WTC11 (cell line): Measurements from ENCODE around the gene SPRED1. TPM values are rescaled to one million over a fixed set of nuclear protein-coding genes. Genes with fewer than 3 reads are reported as not detected.
"Not testable (repeated sequence)": the region's sequence is repeated elsewhere in the genome, so short reads cannot be mapped to it uniquely, and the experiment has no call there.

Experiments
- ATAC-seq: fragments of 200-7000 bp; cut with Tn5 transposase; 2 replicates; pipeline ENCODE4 v1.10.0; 2021; ENCODE audit warnings: mild to moderate bottlenecking, moderate library complexity
- CTCF ChIA-PET: fragments of 300-600 bp; sonication (Branson Sonifier 250); formaldehyde crosslinking; loops from one replicate; lab custom pipeline; 2021; ENCODE audit warnings: antibody characterized with exemption; lab: Charles Lee
- POLR2A ChIA-PET: fragments of 350-600 bp; sonication (Branson Sonifier 250); formaldehyde crosslinking; loops from one replicate; lab custom pipeline; 2021; ENCODE audit warnings: antibody characterized with exemption; lab: Charles Lee
- DNase-seq: peaks from one replicate; pipeline ENCODE4 v3.0.0; 2021; ENCODE audit warnings: low spot score
- H3K27ac Mint-ChIP-seq: 2 replicates; pipeline ENCODE4 v1.8.0; 2021; ENCODE audit warnings: mixed read lengths
- H3K27me3 Mint-ChIP-seq: 2 replicates; pipeline ENCODE4 v1.8.0; 2021; ENCODE audit warnings: low read depth, mild to moderate bottlenecking, moderate library complexity, mixed read lengths
- H3K36me3 Mint-ChIP-seq: 2 replicates; pipeline ENCODE4 v1.8.0; 2021; ENCODE audit warnings: mixed read lengths
- H3K4me1 Mint-ChIP-seq: 2 replicates; pipeline ENCODE4 v1.8.0; 2022; ENCODE audit warnings: mixed read lengths
- H3K4me3 Mint-ChIP-seq: 2 replicates; pipeline ENCODE4 v1.8.0; 2021; ENCODE audit warnings: mild to moderate bottlenecking, moderate library complexity, mixed read lengths
- H3K9me3 Mint-ChIP-seq: 2 replicates; pipeline ENCODE4 v1.8.0; 2021; ENCODE audit warnings: mixed read lengths
- AFF4 ChIP-seq: sonication (generic); formaldehyde crosslinking; IDR thresholded peaks from 2 replicates; pipeline ENCODE4 v1.8.1; 2023; ENCODE audit warnings: mild to moderate bottlenecking, missing genetic modification reagents, borderline replicate concordance
- FOXJ3 ChIP-seq: sonication (generic); formaldehyde crosslinking; IDR thresholded peaks from 2 replicates; pipeline ENCODE4 v1.9.0; 2021; ENCODE audit warnings: missing genetic modification reagents, mild to moderate bottlenecking, borderline replicate concordance
- GABPB1 ChIP-seq: sonication (generic); formaldehyde crosslinking; IDR thresholded peaks from 2 replicates; pipeline ENCODE4 v1.8.1; 2023; ENCODE audit warnings: mild to moderate bottlenecking, missing genetic modification reagents
- JUN ChIP-seq: sonication (generic); formaldehyde crosslinking; IDR thresholded peaks from 2 replicates; pipeline ENCODE4 v1.8.0; 2023; ENCODE audit warnings: mild to moderate bottlenecking, missing genetic modification reagents
- MAX ChIP-seq: sonication (generic); formaldehyde crosslinking; IDR thresholded peaks from 2 replicates; pipeline ENCODE4 v1.8.0; 2022; ENCODE audit warnings: mild to moderate bottlenecking, missing genetic modification reagents
- MXD4 ChIP-seq: fragments of 250-450 bp; sonication (Bioruptor Pico); IDR thresholded peaks from 2 replicates; pipeline ENCODE4 v1.8.0; 2021; ENCODE audit warnings: mild to moderate bottlenecking, moderate library complexity, borderline replicate concordance
- NFYB ChIP-seq: sonication (generic); formaldehyde crosslinking; conservative IDR thresholded peaks from 2 replicates; pipeline ENCODE4 v1.8.0; 2022; ENCODE audit warnings: low read depth, missing genetic modification reagents
- NR2C2 ChIP-seq: sonication (generic); formaldehyde crosslinking; IDR thresholded peaks from 2 replicates; pipeline ENCODE4 v1.8.0; 2022; ENCODE audit warnings: mild to moderate bottlenecking, missing genetic modification reagents
- OVOL2 ChIP-seq: fragments of 250-450 bp; sonication (Bioruptor Pico); IDR thresholded peaks from 2 replicates; pipeline ENCODE4 v1.9.0; 2021; ENCODE audit warnings: mild to moderate bottlenecking, borderline replicate concordance
- SMAD3 ChIP-seq: sonication (generic); formaldehyde crosslinking; IDR thresholded peaks from 2 replicates; pipeline ENCODE4 v1.8.0; 2022; ENCODE audit warnings: missing genetic modification reagents, mild to moderate bottlenecking, borderline replicate concordance
- SMAD4 ChIP-seq: sonication (generic); formaldehyde crosslinking; IDR thresholded peaks from 2 replicates; pipeline ENCODE4 v1.8.0; 2022; ENCODE audit warnings: mild to moderate bottlenecking, missing genetic modification reagents
- SOX15 ChIP-seq: fragments of 250-450 bp; sonication (Bioruptor Pico); IDR thresholded peaks from 2 replicates; pipeline ENCODE4 v1.9.0; 2021; ENCODE audit warnings: mild to moderate bottlenecking
- TEAD1 ChIP-seq: sonication (generic); formaldehyde crosslinking; IDR thresholded peaks from 2 replicates; pipeline ENCODE4 v1.8.0; 2022; ENCODE audit warnings: mild to moderate bottlenecking, missing genetic modification reagents
- TEAD4 ChIP-seq: sonication (generic); formaldehyde crosslinking; IDR thresholded peaks from 2 replicates; pipeline ENCODE4 v1.8.0; 2022; ENCODE audit warnings: mild to moderate bottlenecking, missing genetic modification reagents
- ZNF138 ChIP-seq: sonication (generic); formaldehyde crosslinking; conservative IDR thresholded peaks from 2 replicates; pipeline ENCODE4 v1.8.1; 2022; ENCODE audit warnings: mild to moderate bottlenecking, moderate library complexity, missing genetic modification reagents
- ZNF263 ChIP-seq: sonication (generic); formaldehyde crosslinking; IDR thresholded peaks from 2 replicates; pipeline ENCODE4 v1.8.1; 2022; ENCODE audit warnings: low read depth, mild to moderate bottlenecking, moderate library complexity, missing genetic modification reagents
- ZNF281 ChIP-seq: sonication (generic); formaldehyde crosslinking; IDR thresholded peaks from 2 replicates; pipeline ENCODE4 v1.8.0; 2023; ENCODE audit warnings: mild to moderate bottlenecking, missing genetic modification reagents
- total RNA-seq: library from RNA; stranded (reverse); gene quantifications from 3 replicates; pipeline ENCODE4 v1.2.3, GENCODE V29; 2021
- TF ChIP-seq, protein P1 (sequence below): sonication (generic); formaldehyde crosslinking; IDR thresholded peaks from 2 replicates; pipeline ENCODE4 v1.8.1; 2022; ENCODE audit warnings: missing genetic modification reagents, borderline replicate concordance
- TF ChIP-seq, protein P2 (sequence below): sonication (generic); formaldehyde crosslinking; IDR thresholded peaks from 2 replicates; pipeline ENCODE4 v1.8.1; 2022; ENCODE audit warnings: low read depth, mild to moderate bottlenecking, moderate library complexity, missing genetic modification reagents, borderline replicate concordance

Gene SPRED1
- total RNA-seq, 1 experiment from 2014 or later = 35.9 TPM

DNA sequence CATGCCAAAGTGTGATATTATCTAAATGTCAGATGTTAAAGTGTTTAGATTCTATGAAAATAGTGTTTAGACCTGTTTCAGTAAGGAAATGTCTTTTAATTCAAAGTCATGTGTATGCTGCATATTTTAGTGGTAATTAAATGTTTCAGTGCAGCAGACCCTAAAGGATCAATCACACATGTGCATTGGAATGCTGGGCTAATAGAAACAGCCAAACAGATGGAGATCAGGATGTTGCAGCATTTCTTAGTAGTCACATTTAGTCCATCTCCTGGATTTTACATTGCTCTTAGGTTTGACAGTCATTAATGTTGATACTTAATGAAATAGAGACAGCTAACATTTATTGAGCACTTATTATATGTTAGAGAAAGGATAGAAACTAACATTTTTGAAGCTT, 18.5 kb downstream of the SPRED1 start (continued):
- TF ChIP-seq OVOL2 (no peak), JUN (CRISPR knock-in tag) (no peak)

- CTCF ChIA-PET = no interaction called here
- DNase-seq = no peak
- Mint-ChIP-seq H3K4me1 (peaks cover 39% of the 10 kb centered on the region), H3K27me3 (no peaks in the 10 kb centered on the region)
- TF ChIP-seq ZNF263 = no peak
- TF ChIP-seq, protein P1, sequence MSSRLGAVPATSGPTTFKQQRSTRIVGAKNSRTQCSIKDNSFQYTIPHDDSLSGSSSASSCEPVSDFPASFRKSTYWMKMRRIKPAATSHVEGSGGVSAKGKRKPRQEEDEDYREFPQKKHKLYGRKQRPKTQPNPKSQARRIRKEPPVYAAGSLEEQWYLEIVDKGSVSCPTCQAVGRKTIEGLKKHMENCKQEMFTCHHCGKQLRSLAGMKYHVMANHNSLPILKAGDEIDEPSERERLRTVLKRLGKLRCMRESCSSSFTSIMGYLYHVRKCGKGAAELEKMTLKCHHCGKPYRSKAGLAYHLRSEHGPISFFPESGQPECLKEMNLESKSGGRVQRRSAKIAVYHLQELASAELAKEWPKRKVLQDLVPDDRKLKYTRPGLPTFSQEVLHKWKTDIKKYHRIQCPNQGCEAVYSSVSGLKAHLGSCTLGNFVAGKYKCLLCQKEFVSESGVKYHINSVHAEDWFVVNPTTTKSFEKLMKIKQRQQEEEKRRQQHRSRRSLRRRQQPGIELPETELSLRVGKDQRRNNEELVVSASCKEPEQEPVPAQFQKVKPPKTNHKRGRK (CRISPR knock-in tag) = no peak
- TF ChIP-seq TEAD4 = no peak
- no peak for TF ChIP-seq SMAD4 (CRISPR knock-in tag)
- TF ChIP-seq FOXJ3 (CRISPR knock-in tag) = no peak
- no peak for TF ChIP-seq GABPB1 (CRISPR knock-in tag)
- no peak for TF ChIP-seq ZNF138 (CRISPR knock-in tag)
- TF ChIP-seq NFYB (CRISPR knock-in tag) = no peak
- no peak for TF ChIP-seq SOX15 (CRISPR knock-in tag)
- TF ChIP-seq NR2C2 (CRISPR knock-in tag) = no peak
- TF ChIP-seq, all 79 proteins: peak for 0
- no peak overlapping the region for H3K4me3 Mint-ChIP-seq
- POLR2A ChIA-PET = no interaction called here
- no peak overlapping the region for H3K27ac Mint-ChIP-seq
- ATAC-seq = no peak
- peaks cover 15% of the 10 kb centered on the region for H3K36me3 Mint-ChIP-seq
- H3K9me3 Mint-ChIP-seq = no peaks in the 10 kb centered on the region; the same call in 1 of the 2 replicates
These were observed 19.3 kb downstream of the SPRED1 start for GRCh38 chr15:38271895-38272294.

DNA sequence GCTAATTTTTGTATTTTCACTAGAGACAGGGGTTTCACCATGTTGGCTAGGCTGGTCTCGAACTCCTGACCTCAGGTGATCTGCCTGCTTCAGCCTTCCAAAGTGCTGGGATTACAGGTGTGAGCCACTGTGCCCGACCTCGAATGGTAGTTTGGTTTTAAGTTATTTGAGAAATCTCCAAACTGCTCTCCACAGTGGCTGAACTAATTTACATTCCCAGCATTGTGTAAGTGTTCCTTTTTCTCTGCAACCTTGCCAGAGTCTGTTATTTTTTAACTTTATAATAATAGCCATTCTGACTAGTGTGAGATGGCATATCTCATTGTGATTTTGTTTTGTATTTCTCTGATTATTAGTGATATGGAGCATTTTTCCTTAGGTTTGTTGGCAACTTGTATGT, 19.8 kb downstream of the SPRED1 start:
- POLR2A ChIA-PET, DNase-seq, CTCF ChIA-PET, H3K27ac Mint-ChIP-seq, H3K27me3 Mint-ChIP-seq, H3K9me3 Mint-ChIP-seq, ATAC-seq, H3K4me3 Mint-ChIP-seq: not testable (repeated sequence)
- Mint-ChIP-seq H3K4me1 (peaks cover 39% of the 10 kb centered on the region), H3K36me3 (peaks cover 15% of the 10 kb centered on the region)

- TF ChIP-seq TEAD1 (no peak), ZNF281 (CRISPR knock-in tag) (no peak), SMAD3 (CRISPR knock-in tag) (no peak)
- CTCF ChIA-PET = no interaction called here
- H3K9me3 Mint-ChIP-seq = no peaks in the 10 kb centered on the region; the same call in 1 of the 2 replicates
- no peaks in the 10 kb centered on the region for H3K27me3 Mint-ChIP-seq
- no peak for ATAC-seq
- no peak for DNase-seq
- peaks cover 38% of the 10 kb centered on the region for H3K4me1 Mint-ChIP-seq
- H3K27ac Mint-ChIP-seq = peak overlapping the region; percentile 6; the same call in 1 of the 2 replicates
- no peak overlapping the region for H3K4me3 Mint-ChIP-seq
- H3K36me3 Mint-ChIP-seq = peaks cover 11% of the 10 kb centered on the region
- POLR2A ChIA-PET = interaction anchor here (1.0 kb wide), 1 partner anchor 21 kb away, joined by 3 read pairs; the partner anchor contains the start of gene SPRED1
These were observed 21.5 kb downstream of the SPRED1 start for GRCh38 chr15:38274135-38274534.

DNA sequence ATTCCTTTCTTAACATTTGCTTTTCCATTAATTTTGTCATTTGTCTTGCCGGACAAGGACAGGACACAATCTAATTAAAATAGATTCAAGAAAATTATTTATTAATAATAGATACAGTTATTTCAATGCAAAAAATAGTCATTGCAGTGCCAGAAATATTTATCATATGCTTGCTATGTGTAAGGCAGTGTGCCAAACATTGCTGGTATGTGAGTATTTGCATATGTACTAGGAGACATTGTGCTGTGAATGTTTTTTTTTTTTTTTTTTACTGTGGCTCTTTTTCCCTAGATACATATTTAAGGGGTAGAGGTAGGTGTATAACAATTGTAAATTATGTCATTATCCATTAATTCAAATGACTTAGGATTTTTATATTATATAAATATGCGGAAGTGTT, 23.3 kb downstream of the SPRED1 start:
- H3K27me3 Mint-ChIP-seq = no peaks in the 10 kb centered on the region
- ChIA-PET CTCF (no interaction called here), POLR2A (no interaction called here)
- DNase-seq = no peak
- no peak overlapping the region for H3K4me3 Mint-ChIP-seq
- H3K4me1 Mint-ChIP-seq = peaks cover 44% of the 10 kb centered on the region
- peaks cover 3% of the 10 kb centered on the region for H3K36me3 Mint-ChIP-seq
- ATAC-seq = no peak
- no peaks in the 10 kb centered on the region; the same call in 1 of the 2 replicates for H3K9me3 Mint-ChIP-seq
- H3K27ac Mint-ChIP-seq = no peak overlapping the region
- TF ChIP-seq AFF4 (CRISPR knock-in tag) (no peak), MXD4 (CRISPR knock-in tag) (no peak), MAX (CRISPR knock-in tag) (no peak)
- TF ChIP-seq, protein P2, sequence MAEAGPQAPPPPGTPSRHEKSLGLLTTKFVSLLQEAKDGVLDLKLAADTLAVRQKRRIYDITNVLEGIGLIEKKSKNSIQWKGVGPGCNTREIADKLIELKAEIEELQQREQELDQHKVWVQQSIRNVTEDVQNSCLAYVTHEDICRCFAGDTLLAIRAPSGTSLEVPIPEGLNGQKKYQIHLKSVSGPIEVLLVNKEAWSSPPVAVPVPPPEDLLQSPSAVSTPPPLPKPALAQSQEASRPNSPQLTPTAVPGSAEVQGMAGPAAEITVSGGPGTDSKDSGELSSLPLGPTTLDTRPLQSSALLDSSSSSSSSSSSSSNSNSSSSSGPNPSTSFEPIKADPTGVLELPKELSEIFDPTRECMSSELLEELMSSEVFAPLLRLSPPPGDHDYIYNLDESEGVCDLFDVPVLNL = no peak
